IPS-18a (cell line): ENCODE results near the gene CREB3L1.
"Not testable (repeated sequence)": the region's sequence is repeated elsewhere in the genome, so short reads cannot be mapped to it uniquely, and the experiment has no call there.

ENCODE experiments used
- H3K27ac ChIP-seq: one replicate; pipeline ENCODE4 v1.5.1; 2013; ENCODE audit warnings: low read length
- H3K27me3 ChIP-seq: one replicate; pipeline ENCODE4 v1.6.1; 2013; ENCODE audit warnings: mild to moderate bottlenecking, low read length; ENCODE audit not compliant: control insufficient read depth, insufficient read depth
- H3K36me3 ChIP-seq: one replicate; pipeline ENCODE4 v1.6.1; 2013; ENCODE audit warnings: low read depth, low read length; ENCODE audit not compliant: control insufficient read depth
- H3K4me1 ChIP-seq: one replicate; pipeline ENCODE4 v1.6.1; 2013; ENCODE audit warnings: low read depth, low read length; ENCODE audit not compliant: control insufficient read depth
- H3K4me3 ChIP-seq: one replicate; pipeline ENCODE4 v1.5.1; 2013; ENCODE audit warnings: low read length
- H3K9ac ChIP-seq: one replicate; pipeline ENCODE4 v1.6.1; 2013; ENCODE audit warnings: mild to moderate bottlenecking, low read length, moderate library complexity
- H3K9me3 ChIP-seq: one replicate; pipeline ENCODE4 v1.6.1; 2013; ENCODE audit warnings: low read depth, low read length; ENCODE audit not compliant: control insufficient read depth

CREB3L1 gene

DNA sequence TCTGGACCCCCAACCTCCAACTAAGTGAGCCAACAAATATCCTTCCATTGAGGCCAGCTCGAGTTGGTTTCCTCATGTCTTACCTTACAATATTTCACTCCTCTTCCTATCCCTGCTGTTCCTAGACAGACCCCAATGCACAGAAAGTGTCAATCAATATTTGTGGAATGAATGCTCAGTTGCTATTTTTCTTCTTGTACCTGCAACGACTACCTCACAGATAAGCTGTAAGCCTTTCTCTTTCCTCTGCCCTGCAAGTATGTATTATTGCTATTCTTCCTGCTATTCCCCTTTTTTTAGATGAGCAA is 26.8 kb upstream of the CREB3L1 start:
- H3K27ac ChIP-seq, result no peak overlapping the region
- no peak overlapping the region for H3K4me3 ChIP-seq
- peaks cover 8% of the 10 kb centered on the region for H3K4me1 ChIP-seq
- H3K36me3 ChIP-seq, result no peaks in the 10 kb centered on the region
- no peaks in the 10 kb centered on the region for H3K9me3 ChIP-seq
- H3K9ac ChIP-seq, result no peak overlapping the region
- H3K27me3 ChIP-seq, result no peaks in the 10 kb centered on the region

DNA sequence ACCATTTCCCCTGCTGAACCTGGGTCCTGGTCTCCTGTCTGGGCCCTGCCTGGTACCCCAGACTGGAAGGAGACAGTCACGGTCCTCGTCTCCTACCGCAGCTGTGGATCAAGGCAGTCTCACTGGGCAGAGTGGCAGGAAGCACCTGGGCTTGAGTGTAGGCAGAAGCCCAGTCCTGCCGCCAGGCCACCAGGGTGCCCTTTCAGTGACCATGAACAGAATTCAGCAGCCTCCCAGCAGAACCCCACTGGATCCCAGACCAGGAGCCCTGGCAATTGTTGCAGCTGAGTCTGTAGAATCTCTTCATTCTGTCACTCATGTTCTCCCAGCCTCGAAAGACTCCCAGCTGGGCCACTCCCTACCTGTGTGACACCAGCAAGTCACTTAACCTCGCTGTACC is 25.5 kb upstream of the CREB3L1 start:
- Histone ChIP-seq H3K9ac (no peak overlapping the region), H3K27me3 (no peaks in the 10 kb centered on the region), H3K4me3 (no peak overlapping the region), H3K36me3 (no peaks in the 10 kb centered on the region), H3K4me1 (peaks cover 8% of the 10 kb centered on the region), H3K9me3 (no peaks in the 10 kb centered on the region), H3K27ac (no peak overlapping the region)

DNA sequence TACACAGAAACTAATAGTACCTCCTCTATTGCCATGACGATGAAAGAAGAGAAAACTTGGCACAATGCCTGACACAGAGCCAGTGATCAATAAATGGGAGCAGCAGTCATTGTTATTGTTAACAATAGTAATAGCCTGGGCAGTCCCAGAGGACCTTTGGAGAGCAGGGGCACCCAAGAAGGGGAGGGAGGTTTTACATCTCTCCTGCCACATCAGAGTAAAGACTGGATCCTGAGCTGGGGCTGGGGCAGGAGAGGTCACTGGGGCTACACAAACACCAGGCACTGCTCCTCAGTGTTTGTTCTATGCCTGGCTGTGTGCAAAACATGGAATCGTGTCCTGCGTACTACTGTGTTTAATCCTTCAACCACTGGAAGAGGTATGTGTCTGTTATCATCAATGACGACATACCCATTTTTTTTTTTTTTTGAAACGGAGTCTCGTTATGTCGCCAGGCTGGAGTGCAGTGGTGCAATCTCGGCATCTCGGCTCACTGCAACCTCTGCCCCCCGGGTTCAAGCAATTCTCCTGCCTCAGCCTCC is 25.0 kb upstream of the CREB3L1 start:
- peaks cover 8% of the 10 kb centered on the region for H3K4me1 ChIP-seq
- no peak overlapping the region for H3K27ac ChIP-seq
- H3K9ac ChIP-seq, result no peak overlapping the region
- no peaks in the 10 kb centered on the region for H3K9me3 ChIP-seq
- no peak overlapping the region for H3K4me3 ChIP-seq
- no peaks in the 10 kb centered on the region for H3K36me3 ChIP-seq
- H3K27me3 ChIP-seq, result no peaks in the 10 kb centered on the region

DNA sequence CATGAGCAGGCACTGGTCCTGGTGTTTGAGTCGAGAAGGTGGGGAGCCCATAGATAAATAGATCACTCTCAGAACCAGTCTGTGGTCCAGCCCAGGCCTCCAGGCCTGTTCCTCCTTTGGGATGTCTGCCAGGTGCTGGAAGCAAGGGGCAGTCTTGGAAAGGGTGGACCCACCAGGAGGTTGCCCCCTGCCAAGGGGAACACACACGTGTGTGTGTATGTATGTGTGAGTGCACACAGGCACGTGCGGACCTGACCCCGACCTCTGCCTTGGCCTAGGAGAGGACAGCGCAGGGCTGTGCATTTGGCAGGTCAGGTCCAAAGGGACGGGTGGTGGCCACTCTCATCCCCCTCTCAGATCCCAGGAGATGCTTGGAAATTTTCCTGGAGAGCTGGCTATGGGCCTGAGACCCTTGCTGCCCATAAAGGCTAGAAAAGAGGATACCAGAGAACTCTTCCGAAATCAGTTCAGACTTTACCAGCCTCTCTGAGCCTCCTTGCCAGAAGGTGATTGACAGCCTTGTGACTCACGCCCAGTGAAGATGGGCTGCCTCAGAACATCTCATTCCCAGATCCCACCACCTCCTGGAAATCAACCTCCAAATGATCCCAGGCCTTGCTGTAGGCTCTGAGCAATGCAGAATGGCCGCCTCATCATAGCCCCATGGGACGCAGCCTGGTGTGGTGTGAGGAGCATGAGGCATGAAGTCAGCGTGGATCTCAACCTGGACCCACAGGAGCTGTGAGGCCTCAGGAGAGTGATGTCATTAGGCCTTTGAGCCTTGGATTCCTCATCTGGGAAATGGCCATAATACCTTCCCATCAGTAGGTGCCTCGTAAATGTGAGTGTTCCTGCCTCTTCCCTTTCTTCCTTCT is 24.0 kb upstream of the CREB3L1 start:
- no peaks in the 10 kb centered on the region for H3K9me3 ChIP-seq
- peaks cover 6% of the 10 kb centered on the region for H3K4me1 ChIP-seq
- H3K27ac ChIP-seq, result no peak overlapping the region
- H3K27me3 ChIP-seq, result no peaks in the 10 kb centered on the region
- H3K4me3 ChIP-seq, result no peak overlapping the region
- H3K9ac ChIP-seq, result no peak overlapping the region
- H3K36me3 ChIP-seq, result no peaks in the 10 kb centered on the region

DNA sequence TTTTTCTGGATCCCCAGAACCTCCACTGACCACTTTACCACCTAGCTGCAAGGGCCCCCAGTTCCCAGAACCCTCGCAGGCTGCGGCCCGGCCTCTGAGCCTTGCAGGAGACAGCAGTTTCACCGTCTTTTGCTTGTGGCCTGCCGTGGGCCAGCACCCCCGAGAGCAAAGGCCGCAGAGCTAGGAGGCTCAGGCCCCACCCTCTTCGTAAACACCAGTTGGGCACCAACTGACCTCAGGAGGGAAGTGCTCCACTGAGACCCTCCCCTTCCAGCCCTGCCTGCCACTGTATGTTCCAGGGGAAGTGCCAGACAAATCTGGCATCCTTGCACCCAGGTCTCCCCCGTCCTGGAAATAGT is 23.4 kb upstream of the CREB3L1 start:
- no peaks in the 10 kb centered on the region for H3K9me3 ChIP-seq
- H3K4me3 ChIP-seq, result no peak overlapping the region
- no peak overlapping the region for H3K27ac ChIP-seq
- no peaks in the 10 kb centered on the region for H3K27me3 ChIP-seq
- no peaks in the 10 kb centered on the region for H3K36me3 ChIP-seq
- no peak overlapping the region for H3K9ac ChIP-seq
- peaks cover under 1% of the 10 kb centered on the region for H3K4me1 ChIP-seq

DNA sequence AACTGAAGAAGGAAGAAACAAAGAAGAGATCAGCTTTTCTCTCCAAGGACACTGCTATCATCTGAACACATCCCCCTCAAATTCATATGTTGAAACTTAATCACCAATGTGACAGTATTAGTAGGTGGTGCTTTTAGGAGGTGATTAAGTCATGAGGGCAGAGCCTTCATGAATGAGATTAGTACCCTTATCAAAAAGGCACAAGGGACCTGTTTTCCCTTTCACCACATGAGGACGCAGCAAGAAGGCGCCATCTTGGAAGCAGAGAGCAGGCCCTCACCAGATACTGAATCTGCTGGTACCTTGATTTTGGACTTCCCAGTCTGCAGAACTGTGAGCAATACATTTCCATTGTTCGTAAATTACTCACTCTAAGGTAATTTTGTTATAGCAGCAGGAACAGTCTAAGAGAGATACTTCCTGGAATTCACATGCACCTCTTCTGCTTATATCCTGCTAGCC is 20.9 kb upstream of the CREB3L1 start:
- Histone ChIP-seq H3K36me3 (no peaks in the 10 kb centered on the region), H3K4me1 (no peaks in the 10 kb centered on the region), H3K9me3 (no peaks in the 10 kb centered on the region), H3K4me3 (no peak overlapping the region), H3K9ac (no peak overlapping the region), H3K27me3 (no peaks in the 10 kb centered on the region), H3K27ac (no peak overlapping the region)

DNA sequence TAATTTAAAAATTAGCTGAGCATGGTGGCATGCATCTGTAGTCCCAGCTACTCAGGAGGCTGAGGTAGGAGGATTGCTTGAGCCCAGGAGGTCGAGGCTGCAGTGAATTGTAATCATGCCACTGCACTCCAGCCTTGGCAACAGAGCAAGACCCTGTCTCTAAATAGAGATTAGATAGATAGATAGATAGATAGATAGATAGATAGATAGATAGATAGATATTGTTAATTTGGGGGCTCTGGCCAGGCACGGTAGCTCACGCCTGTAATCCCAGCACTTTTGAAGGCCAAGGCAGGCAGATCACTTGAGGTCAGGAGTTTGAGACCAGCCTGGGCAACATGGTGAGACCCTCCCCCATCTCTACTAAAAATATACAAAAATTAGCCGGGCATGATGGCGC is 18.1 kb upstream of the CREB3L1 start:
- H3K27me3 ChIP-seq, H3K36me3 ChIP-seq, H3K9me3 ChIP-seq, H3K4me3 ChIP-seq, H3K27ac ChIP-seq, H3K4me1 ChIP-seq, H3K9ac ChIP-seq: not testable (repeated sequence)

DNA sequence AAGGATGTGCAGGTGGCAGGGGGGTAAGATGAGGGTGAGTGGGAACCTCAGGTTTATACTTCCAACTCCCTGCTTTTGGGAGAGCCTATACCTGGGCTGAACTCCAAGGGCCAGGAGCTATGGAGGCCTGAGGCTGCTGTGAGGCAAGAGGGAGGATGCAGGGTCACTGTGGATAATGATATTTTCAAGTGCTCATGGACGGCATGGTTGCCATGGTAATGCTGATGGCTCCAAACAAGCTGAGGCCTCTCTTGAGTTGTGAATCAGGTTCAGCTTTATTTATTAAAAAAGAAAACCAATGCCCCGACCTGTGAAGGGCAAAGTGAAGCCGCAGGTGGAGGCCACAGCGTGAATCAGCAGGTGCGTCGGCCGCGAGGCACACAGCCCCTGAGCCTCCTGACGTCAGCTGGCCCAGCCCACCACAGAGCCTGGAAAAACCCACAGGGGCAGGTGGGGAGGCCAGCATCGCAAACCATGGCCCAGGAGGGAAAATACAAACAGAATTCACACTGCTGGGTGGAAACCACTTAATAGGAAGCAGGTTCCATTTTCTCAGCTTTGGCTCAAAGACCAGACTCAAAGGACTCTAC is 17.4 kb upstream of the CREB3L1 start:
- no peaks in the 10 kb centered on the region for H3K9me3 ChIP-seq
- no peak overlapping the region for H3K27ac ChIP-seq
- H3K36me3 ChIP-seq, result no peaks in the 10 kb centered on the region
- H3K4me3 ChIP-seq, result no peak overlapping the region
- no peaks in the 10 kb centered on the region for H3K27me3 ChIP-seq
- no peaks in the 10 kb centered on the region for H3K4me1 ChIP-seq
- H3K9ac ChIP-seq, result no peak overlapping the region

DNA sequence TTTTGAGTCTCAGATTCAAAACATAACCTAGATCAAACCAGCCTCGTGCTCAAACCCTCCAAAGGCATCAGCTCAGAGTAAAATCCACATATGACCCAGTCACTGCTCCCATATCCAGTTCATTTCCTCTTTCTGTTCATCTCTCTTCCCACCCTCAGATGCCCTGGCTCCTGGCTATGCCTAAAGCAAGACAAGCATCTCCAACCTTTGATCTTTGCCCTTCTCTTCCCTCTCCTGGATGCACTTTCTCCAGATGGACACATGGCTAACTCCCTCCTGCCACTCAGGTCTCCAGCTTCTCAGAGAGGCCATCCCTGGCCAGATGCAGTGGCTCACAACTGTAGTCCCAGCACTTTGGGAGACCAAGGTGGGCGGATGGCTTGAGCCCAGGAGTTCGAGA is 14.3 kb upstream of the CREB3L1 start:
- no peaks in the 10 kb centered on the region for H3K36me3 ChIP-seq
- no peaks in the 10 kb centered on the region for H3K9me3 ChIP-seq
- H3K4me3 ChIP-seq, result no peak overlapping the region
- no peak overlapping the region for H3K9ac ChIP-seq
- H3K27ac ChIP-seq, result no peak overlapping the region
- H3K27me3 ChIP-seq, result no peaks in the 10 kb centered on the region
- H3K4me1 ChIP-seq, result no peaks in the 10 kb centered on the region

DNA sequence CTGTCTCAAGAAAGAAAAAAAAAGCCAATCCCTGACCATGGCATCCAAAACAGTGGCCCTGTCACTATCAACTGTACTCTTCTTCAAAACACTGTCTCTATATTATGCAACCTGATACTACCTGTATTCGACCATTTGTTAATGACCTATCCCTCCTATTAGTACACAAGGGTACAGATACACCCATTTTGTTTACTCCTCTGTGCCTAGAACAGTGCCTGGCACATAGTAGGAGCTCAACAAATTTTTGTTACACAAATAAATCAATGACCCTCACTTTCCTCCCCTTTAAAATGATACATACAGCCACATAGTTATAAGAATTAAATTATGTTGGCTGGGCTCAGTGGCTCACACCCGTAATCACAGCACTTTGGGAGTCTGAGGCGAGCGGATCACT is 13.4 kb upstream of the CREB3L1 start:
- Histone ChIP-seq H3K4me3 (no peak overlapping the region), H3K36me3 (no peaks in the 10 kb centered on the region), H3K4me1 (no peaks in the 10 kb centered on the region), H3K9me3 (no peaks in the 10 kb centered on the region), H3K9ac (no peak overlapping the region), H3K27me3 (no peaks in the 10 kb centered on the region), H3K27ac (no peak overlapping the region)

DNA sequence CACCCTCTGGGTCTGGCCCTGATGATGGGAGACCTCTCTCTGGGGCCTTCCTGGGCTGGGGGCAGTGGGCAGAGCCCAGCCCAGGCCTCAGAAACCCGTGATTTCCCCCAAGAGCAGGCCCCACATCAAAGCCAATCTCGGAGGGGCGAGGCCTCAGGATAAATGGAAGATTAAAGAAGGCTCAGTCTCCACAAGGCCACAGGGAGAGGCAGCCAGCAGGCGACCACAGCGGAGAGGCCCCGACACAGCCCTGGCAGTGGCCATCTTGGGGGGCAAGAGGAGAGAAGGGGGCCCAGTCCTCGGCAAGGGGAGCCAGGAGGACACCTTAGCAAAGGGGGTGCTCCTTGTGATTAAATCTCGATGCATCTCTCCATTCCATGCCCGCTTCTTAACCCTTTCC is 12.5 kb upstream of the CREB3L1 start:
- Histone ChIP-seq H3K36me3 (no peaks in the 10 kb centered on the region), H3K9ac (no peak overlapping the region), H3K4me3 (no peak overlapping the region), H3K27me3 (no peaks in the 10 kb centered on the region), H3K4me1 (no peaks in the 10 kb centered on the region), H3K27ac (no peak overlapping the region), H3K9me3 (no peaks in the 10 kb centered on the region)

DNA sequence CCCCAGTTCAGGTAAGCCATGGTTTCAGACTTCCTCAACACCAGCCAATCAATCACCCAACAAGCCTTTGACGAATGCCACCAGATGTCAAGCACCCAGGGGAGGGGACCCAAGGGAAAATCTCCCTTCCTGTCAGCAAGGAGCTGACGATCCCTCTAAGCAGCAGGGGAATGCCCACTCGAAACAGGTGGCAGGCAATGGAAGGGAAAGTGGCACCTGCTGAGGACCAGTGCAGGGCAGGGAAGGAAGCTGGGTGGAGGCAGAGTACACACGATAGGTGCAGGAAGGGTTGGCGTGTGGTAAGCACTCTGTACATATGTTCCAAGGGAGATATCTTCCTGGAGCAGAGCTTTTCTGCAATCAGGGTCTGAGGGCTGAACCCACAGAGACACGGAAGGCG is 11.7 kb upstream of the CREB3L1 start:
- no peak overlapping the region for H3K4me3 ChIP-seq
- H3K36me3 ChIP-seq, result no peaks in the 10 kb centered on the region
- no peaks in the 10 kb centered on the region for H3K4me1 ChIP-seq
- H3K27ac ChIP-seq, result no peak overlapping the region
- no peaks in the 10 kb centered on the region for H3K9me3 ChIP-seq
- no peak overlapping the region for H3K9ac ChIP-seq
- H3K27me3 ChIP-seq, result no peaks in the 10 kb centered on the region
